ENCODE data around the gene ZNF276. TPM values are rescaled to one million over a fixed set of nuclear protein-coding genes. Genes with fewer than 3 reads are reported as not detected.

The ZNF276 gene
- total and polyA plus RNA-seq, 2 donors (not counting 1 experiment from before 2014, with no cell fraction given), result 6.2 to 12.7 TPM

GRCh38 chr16:89729863-89730593 is 8.7 kb downstream of the ZNF276 start:
- Histone ChIP-seq H4K20me1 (ENCODE audit: control insufficient read depth, extremely low read depth, insufficient read depth, low read length) (no peaks in the 10 kb centered on the region), H3K9me3 (ENCODE audit: control insufficient read depth, insufficient read depth, low read depth, low read length) (no peaks in the 10 kb centered on the region), H2AFZ (ENCODE audit: low read length) (no peak overlapping the region), H3K79me2 (ENCODE audit: control insufficient read depth, insufficient read depth, low read length) (peaks cover 2% of the 10 kb centered on the region), H3K4me1 (ENCODE audit: control insufficient read depth, extremely low read depth, insufficient read depth, low read length) (no peaks in the 10 kb centered on the region), H3K4me2 (ENCODE audit: extremely low read depth, insufficient read depth, low read length) (no peak overlapping the region), H3K36me3 (ENCODE audit: control insufficient read depth, insufficient read depth, low read length) (peaks cover 44% of the 10 kb centered on the region), H3K27me3 (ENCODE audit: control insufficient read depth, insufficient read depth, low read length) (no peaks in the 10 kb centered on the region), H3K9ac (ENCODE audit: insufficient read depth, low read length) (no peak overlapping the region), H3K27ac (ENCODE audit: insufficient read depth, low read length) (no peak overlapping the region), H3K4me3 (replicated peaks in 1 of 4; ENCODE audit: control extremely low read depth in 1 of 4, insufficient read depth in 1 of 4, low read depth in 3 of 4, low read length in 4 of 4) (no peak overlapping the region)
- TF ChIP-seq EZH2 (IDR thresholded peaks at IDR 0.05; ENCODE audit: low read length, missing control alignments) (no peak), CTCF (conservative IDR thresholded peaks at IDR 0.05 in 1 of 2, IDR thresholded peaks at IDR 0.05 in 1 of 2; ENCODE audit: low read depth in 1 of 2, low read length in 2 of 2) (no peak)
- no peak for DNase-seq (ENCODE audit: low read depth in 2 of 2)

GRCh38 chr16:89730610-89731234 is 9.4 kb downstream of the ZNF276 start:
- H3K27me3 ChIP-seq (ENCODE audit: control insufficient read depth, insufficient read depth, low read length), result no peaks in the 10 kb centered on the region
- no peaks in the 10 kb centered on the region for H3K4me1 ChIP-seq (ENCODE audit: control insufficient read depth, extremely low read depth, insufficient read depth, low read length)
- H3K36me3 ChIP-seq (ENCODE audit: control insufficient read depth, insufficient read depth, low read length), result peaks cover 45% of the 10 kb centered on the region
- no peak overlapping the region for H3K4me3 ChIP-seq (replicated peaks in 1 of 4; ENCODE audit: control extremely low read depth in 1 of 4, insufficient read depth in 1 of 4, low read depth in 3 of 4, low read length in 4 of 4)
- peaks cover 2% of the 10 kb centered on the region for H3K79me2 ChIP-seq (ENCODE audit: control insufficient read depth, insufficient read depth, low read length)
- no peaks in the 10 kb centered on the region for H4K20me1 ChIP-seq (ENCODE audit: control insufficient read depth, extremely low read depth, insufficient read depth, low read length)
- H3K9ac ChIP-seq (ENCODE audit: insufficient read depth, low read length), result no peak overlapping the region
- no peak overlapping the region for H3K27ac ChIP-seq (ENCODE audit: insufficient read depth, low read length)
- H2AFZ ChIP-seq (ENCODE audit: low read length), result no peak overlapping the region
- DNase-seq (ENCODE audit: low read depth in 2 of 2), result no peak
- TF ChIP-seq EZH2 (IDR thresholded peaks at IDR 0.05; ENCODE audit: low read length, missing control alignments) (no peak), CTCF (conservative IDR thresholded peaks at IDR 0.05 in 1 of 2, IDR thresholded peaks at IDR 0.05 in 1 of 2; ENCODE audit: low read depth in 1 of 2, low read length in 2 of 2) (no peak)
- no peaks in the 10 kb centered on the region for H3K9me3 ChIP-seq (ENCODE audit: control insufficient read depth, insufficient read depth, low read depth, low read length)
- no peak overlapping the region for H3K4me2 ChIP-seq (ENCODE audit: extremely low read depth, insufficient read depth, low read length)

GRCh38 chr16:89732142-89732917 is 11.0 kb downstream of the ZNF276 start:
- H3K4me3 ChIP-seq (replicated peaks in 1 of 4; ENCODE audit: control extremely low read depth in 1 of 4, insufficient read depth in 1 of 4, low read depth in 3 of 4, low read length in 4 of 4), result no peak overlapping the region
- TF ChIP-seq CTCF (conservative IDR thresholded peaks at IDR 0.05 in 1 of 2, IDR thresholded peaks at IDR 0.05 in 1 of 2; ENCODE audit: low read depth in 1 of 2, low read length in 2 of 2) (no peak), EZH2 (IDR thresholded peaks at IDR 0.05; ENCODE audit: low read length, missing control alignments) (no peak)
- DNase-seq (ENCODE audit: low read depth in 2 of 2), result no peak
- H3K9ac ChIP-seq (ENCODE audit: insufficient read depth, low read length), result no peak overlapping the region
- no peaks in the 10 kb centered on the region for H3K79me2 ChIP-seq (ENCODE audit: control insufficient read depth, insufficient read depth, low read length)
- no peaks in the 10 kb centered on the region for H3K4me1 ChIP-seq (ENCODE audit: control insufficient read depth, extremely low read depth, insufficient read depth, low read length)
- H3K9me3 ChIP-seq (ENCODE audit: control insufficient read depth, insufficient read depth, low read depth, low read length), result no peaks in the 10 kb centered on the region
- H4K20me1 ChIP-seq (ENCODE audit: control insufficient read depth, extremely low read depth, insufficient read depth, low read length), result no peaks in the 10 kb centered on the region
- H3K4me2 ChIP-seq (ENCODE audit: extremely low read depth, insufficient read depth, low read length), result no peak overlapping the region
- H3K27ac ChIP-seq (ENCODE audit: insufficient read depth, low read length), result no peak overlapping the region
- no peaks in the 10 kb centered on the region for H3K27me3 ChIP-seq (ENCODE audit: control insufficient read depth, insufficient read depth, low read length)
- H3K36me3 ChIP-seq (ENCODE audit: control insufficient read depth, insufficient read depth, low read length), result peaks cover 41% of the 10 kb centered on the region
- H2AFZ ChIP-seq (ENCODE audit: low read length), result no peak overlapping the region
